Neural cell (in vitro differentiated cells): ENCODE measurements around the gene PIGS. TPM values are rescaled to one million over a fixed set of nuclear protein-coding genes. Genes with fewer than 3 reads are reported as not detected.

Source experiments
- H2AFZ ChIP-seq: fragments of 200-600, 300-800 bp; sonication (generic), shearing (Covaris generic); 2 replicates; pipeline ENCODE4 v1.6.0; 2014; ENCODE audit warnings: low read depth, mild to moderate bottlenecking, antibody characterized with exemption, low read length, moderate library complexity
- H3F3A ChIP-seq: fragments of 200-600 bp; shearing (Covaris generic); 2 replicates; pipeline ENCODE4 v1.6.1; 2016; ENCODE audit warnings: mild to moderate bottlenecking, moderate library complexity, mixed read lengths, antibody characterized with exemption, low read length; ENCODE audit not compliant: insufficient read depth, poor library complexity, severe bottlenecking
- H3K27ac ChIP-seq: fragments of 200-600, 300-800 bp; sonication (generic), shearing (Covaris generic); 2 replicates; pipeline ENCODE4 v1.5.1; 2014; ENCODE audit warnings: mild to moderate bottlenecking, low read length, moderate library complexity
- H3K27me3 ChIP-seq: fragments of 300-800, 200-600 bp; sonication (generic), shearing (Covaris generic); 2 replicates; pipeline ENCODE4 v1.6.0; 2014; ENCODE audit warnings: mild to moderate bottlenecking, low read depth, low read length, moderate library complexity; ENCODE audit not compliant: insufficient read depth
- H3K36me3 ChIP-seq: fragments of 300-800, 200-600 bp; sonication (generic), shearing (Covaris generic); 2 replicates; pipeline ENCODE4 v1.5.1; 2014; ENCODE audit warnings: mild to moderate bottlenecking, antibody characterized with exemption, low read length, moderate library complexity; ENCODE audit not compliant: insufficient read depth
- H3K4me2 ChIP-seq: fragments of 300-800, 200-600 bp; sonication (generic), shearing (Covaris generic); 2 replicates; pipeline ENCODE4 v1.6.0; 2014; ENCODE audit warnings: mild to moderate bottlenecking, low read length
- H3K4me3 ChIP-seq: fragments of 300-800, 200-600 bp; sonication (generic), shearing (Covaris generic); 2 replicates; pipeline ENCODE4 v1.5.1; 2014; ENCODE audit warnings: mild to moderate bottlenecking, low read length, moderate library complexity
- H3K79me2 ChIP-seq: fragments of 200-600 bp; shearing (Covaris generic); replicated peaks from 2 replicates; pipeline ENCODE4 v1.6.0; 2014; ENCODE audit warnings: mild to moderate bottlenecking, low read length, moderate library complexity; ENCODE audit not compliant: insufficient read depth
- H3K9ac ChIP-seq: fragments of 300-800, 200-600 bp; sonication (generic), shearing (Covaris generic); 2 replicates; pipeline ENCODE4 v1.6.1; 2016; ENCODE audit warnings: mild to moderate bottlenecking, low read length, mixed read lengths
- H3K9me2 ChIP-seq: fragments of 200-600 bp; shearing (Covaris generic); 2 replicates; pipeline ENCODE4 v1.6.1; 2016; ENCODE audit warnings: mild to moderate bottlenecking, low read length, mixed read lengths; ENCODE audit not compliant: insufficient read depth
- H3K9me3 ChIP-seq: fragments of 200-600, 300-800 bp; sonication (generic), shearing (Covaris generic); 2 replicates; pipeline ENCODE4 v1.6.1; 2016; ENCODE audit warnings: mild to moderate bottlenecking, mixed run types, low read length, moderate library complexity, mixed read lengths
- H4K20me1 ChIP-seq: fragments of 200-600 bp; shearing (Covaris generic); 2 replicates; pipeline ENCODE4 v1.6.1; 2016; ENCODE audit warnings: mild to moderate bottlenecking, mixed run types; ENCODE audit not compliant: insufficient read depth
- EP300 ChIP-seq: fragments of 450-650 bp; conservative IDR thresholded peaks from 2 replicates; pipeline ENCODE4 v1.6.1; 2014; ENCODE audit warnings: antibody characterized with exemption, mild to moderate bottlenecking, moderate library complexity; ENCODE audit not compliant: poor library complexity, severe bottlenecking
- EZH2 ChIP-seq: fragments of 200-600, 300-800 bp; shearing (Covaris generic), sonication (generic); IDR thresholded peaks from 2 replicates; pipeline ENCODE4 v1.6.1; 2014; ENCODE audit warnings: antibody characterized with exemption, low read length, borderline replicate concordance, mild to moderate bottlenecking; ENCODE audit not compliant: insufficient read depth, poor library complexity, severe bottlenecking
- MXI1 ChIP-seq: fragments of 450-650 bp; conservative IDR thresholded peaks from 2 replicates; pipeline ENCODE4 v1.6.1; 2014; ENCODE audit warnings: antibody characterized with exemption, mild to moderate bottlenecking; ENCODE audit not compliant: poor library complexity, severe bottlenecking
- POLR2AphosphoS5 ChIP-seq: IDR thresholded peaks from 2 replicates; pipeline ENCODE4 v1.6.1; 2012
- RAD21 ChIP-seq: fragments of 450-650 bp; conservative IDR thresholded peaks from 2 replicates; pipeline ENCODE4 v1.6.1; 2014; ENCODE audit warnings: antibody characterized with exemption, mild to moderate bottlenecking, moderate library complexity
- SMC3 ChIP-seq: fragments of 450-650 bp; conservative IDR thresholded peaks from 2 replicates; pipeline ENCODE4 v1.6.1; 2014; ENCODE audit warnings: antibody characterized with exemption, mild to moderate bottlenecking, moderate library complexity; ENCODE audit not compliant: poor library complexity
- TAF1 ChIP-seq: IDR thresholded peaks from 2 replicates; pipeline ENCODE4 v1.6.1; 2012; ENCODE audit warnings: low read depth
- polyA plus RNA-seq: library from polyadenylated mRNA; depleted of rRNA; stranded (reverse); fragments of >200 nt; gene quantifications from 2 replicates; pipeline ENCODE4 v1.2.3, GENCODE V29; 2014
- TF ChIP-seq, protein P1 (sequence below): fragments of 450-650 bp; IDR thresholded peaks from 2 replicates; pipeline ENCODE4 v1.5.1; 2014; ENCODE audit warnings: antibody characterized with exemption, mild to moderate bottlenecking, moderate library complexity; ENCODE audit not compliant: poor library complexity, severe bottlenecking
- TF ChIP-seq, protein P2 (sequence below): IDR thresholded peaks from 2 replicates; pipeline ENCODE4 v1.6.1; 2012; ENCODE audit warnings: borderline replicate concordance

The PIGS gene
- polyA plus RNA-seq, 1 donor from 2014 or later, result 37.6 TPM

DNA sequence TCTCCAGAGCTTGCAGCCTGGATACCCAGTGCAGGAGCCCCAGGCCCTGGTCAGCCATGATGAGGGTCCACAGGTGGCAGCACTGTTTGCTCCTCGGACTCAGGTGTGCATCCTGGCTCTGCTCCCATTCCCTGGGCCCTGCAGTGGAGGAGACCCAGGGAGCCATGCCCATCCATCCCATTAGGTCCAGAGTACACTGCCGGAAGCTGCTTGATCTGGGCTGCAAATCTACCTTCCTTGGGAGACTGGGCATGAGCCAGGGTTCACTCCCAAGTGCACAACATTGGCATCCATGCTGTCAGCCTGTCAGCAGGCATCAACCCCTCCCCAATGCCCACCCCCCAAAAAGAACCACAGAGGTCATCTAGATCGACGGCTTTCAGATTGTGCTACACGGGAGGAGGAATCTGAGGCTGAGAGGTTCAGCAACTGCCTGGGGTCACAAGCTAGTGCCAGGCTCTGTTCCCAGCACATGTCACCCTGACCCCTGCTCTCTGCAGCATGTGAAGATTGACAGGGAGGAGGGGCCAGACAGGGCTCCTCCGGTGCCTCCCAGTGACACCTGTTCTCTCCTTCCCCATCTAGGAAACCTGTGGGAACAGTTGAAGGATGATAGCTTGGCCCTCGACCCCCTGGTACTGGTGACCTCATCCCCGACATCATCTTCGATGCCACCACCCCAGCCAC lies 34.6 kb downstream of the PIGS start:
- Histone ChIP-seq H3K9me3 (no peaks in the 10 kb centered on the region), H3K79me2 (no peaks in the 10 kb centered on the region), H4K20me1 (no peaks in the 10 kb centered on the region), H3K9me2 (no peaks in the 10 kb centered on the region), H3K4me3 (no peak overlapping the region), H3K27ac (no peak overlapping the region), H3K27me3 (no peaks in the 10 kb centered on the region), H3F3A (no peaks in the 10 kb centered on the region), H3K36me3 (no peaks in the 10 kb centered on the region), H2AFZ (no peak overlapping the region), H3K4me2 (no peak overlapping the region), H3K9ac (no peak overlapping the region)
- no peak for TF ChIP-seq POLR2AphosphoS5
- TF ChIP-seq RAD21, result no peak
- TF ChIP-seq, protein P1, sequence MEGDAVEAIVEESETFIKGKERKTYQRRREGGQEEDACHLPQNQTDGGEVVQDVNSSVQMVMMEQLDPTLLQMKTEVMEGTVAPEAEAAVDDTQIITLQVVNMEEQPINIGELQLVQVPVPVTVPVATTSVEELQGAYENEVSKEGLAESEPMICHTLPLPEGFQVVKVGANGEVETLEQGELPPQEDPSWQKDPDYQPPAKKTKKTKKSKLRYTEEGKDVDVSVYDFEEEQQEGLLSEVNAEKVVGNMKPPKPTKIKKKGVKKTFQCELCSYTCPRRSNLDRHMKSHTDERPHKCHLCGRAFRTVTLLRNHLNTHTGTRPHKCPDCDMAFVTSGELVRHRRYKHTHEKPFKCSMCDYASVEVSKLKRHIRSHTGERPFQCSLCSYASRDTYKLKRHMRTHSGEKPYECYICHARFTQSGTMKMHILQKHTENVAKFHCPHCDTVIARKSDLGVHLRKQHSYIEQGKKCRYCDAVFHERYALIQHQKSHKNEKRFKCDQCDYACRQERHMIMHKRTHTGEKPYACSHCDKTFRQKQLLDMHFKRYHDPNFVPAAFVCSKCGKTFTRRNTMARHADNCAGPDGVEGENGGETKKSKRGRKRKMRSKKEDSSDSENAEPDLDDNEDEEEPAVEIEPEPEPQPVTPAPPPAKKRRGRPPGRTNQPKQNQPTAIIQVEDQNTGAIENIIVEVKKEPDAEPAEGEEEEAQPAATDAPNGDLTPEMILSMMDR, result no peak
- TF ChIP-seq MXI1, result no peak
- no peak for TF ChIP-seq EZH2
- TF ChIP-seq, protein P2, sequence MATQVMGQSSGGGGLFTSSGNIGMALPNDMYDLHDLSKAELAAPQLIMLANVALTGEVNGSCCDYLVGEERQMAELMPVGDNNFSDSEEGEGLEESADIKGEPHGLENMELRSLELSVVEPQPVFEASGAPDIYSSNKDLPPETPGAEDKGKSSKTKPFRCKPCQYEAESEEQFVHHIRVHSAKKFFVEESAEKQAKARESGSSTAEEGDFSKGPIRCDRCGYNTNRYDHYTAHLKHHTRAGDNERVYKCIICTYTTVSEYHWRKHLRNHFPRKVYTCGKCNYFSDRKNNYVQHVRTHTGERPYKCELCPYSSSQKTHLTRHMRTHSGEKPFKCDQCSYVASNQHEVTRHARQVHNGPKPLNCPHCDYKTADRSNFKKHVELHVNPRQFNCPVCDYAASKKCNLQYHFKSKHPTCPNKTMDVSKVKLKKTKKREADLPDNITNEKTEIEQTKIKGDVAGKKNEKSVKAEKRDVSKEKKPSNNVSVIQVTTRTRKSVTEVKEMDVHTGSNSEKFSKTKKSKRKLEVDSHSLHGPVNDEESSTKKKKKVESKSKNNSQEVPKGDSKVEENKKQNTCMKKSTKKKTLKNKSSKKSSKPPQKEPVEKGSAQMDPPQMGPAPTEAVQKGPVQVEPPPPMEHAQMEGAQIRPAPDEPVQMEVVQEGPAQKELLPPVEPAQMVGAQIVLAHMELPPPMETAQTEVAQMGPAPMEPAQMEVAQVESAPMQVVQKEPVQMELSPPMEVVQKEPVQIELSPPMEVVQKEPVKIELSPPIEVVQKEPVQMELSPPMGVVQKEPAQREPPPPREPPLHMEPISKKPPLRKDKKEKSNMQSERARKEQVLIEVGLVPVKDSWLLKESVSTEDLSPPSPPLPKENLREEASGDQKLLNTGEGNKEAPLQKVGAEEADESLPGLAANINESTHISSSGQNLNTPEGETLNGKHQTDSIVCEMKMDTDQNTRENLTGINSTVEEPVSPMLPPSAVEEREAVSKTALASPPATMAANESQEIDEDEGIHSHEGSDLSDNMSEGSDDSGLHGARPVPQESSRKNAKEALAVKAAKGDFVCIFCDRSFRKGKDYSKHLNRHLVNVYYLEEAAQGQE, result no peak
- no peak for TF ChIP-seq SMC3
- no peak for TF ChIP-seq EP300
- TF ChIP-seq TAF1, result no peak

DNA sequence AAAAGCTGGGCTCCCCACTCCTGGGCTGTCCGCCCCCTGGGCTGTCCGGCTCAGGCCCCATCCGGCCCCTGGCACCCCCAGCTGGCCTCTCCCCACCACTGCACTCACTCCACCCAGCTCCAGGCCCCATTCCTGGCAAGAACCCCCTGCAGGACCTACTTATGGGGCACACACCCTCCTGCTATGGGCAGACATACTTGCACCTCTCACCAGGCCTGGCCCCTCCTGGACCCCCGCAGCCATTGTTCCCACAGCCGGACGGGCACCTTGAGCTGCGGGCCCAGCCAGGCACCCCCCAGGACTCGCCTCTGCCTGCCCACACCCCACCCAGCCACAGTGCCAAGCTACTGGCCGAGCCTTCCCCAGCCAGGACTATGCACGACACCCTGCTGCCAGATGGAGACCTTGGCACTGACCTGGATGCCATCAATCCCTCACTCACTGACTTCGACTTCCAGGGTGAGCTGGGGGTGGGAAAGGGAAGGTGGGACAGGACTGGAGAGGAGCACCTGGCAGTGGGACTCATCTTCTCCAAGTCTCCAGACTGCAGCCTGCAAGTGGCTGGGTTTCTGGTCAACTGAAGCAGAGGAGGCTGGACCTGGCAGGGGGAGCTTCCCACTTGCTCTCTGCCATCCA lies 36.5 kb downstream of the PIGS start:
- no peaks in the 10 kb centered on the region for H3K9me3 ChIP-seq
- H3K36me3 ChIP-seq, result no peaks in the 10 kb centered on the region
- no peak overlapping the region for H3K4me3 ChIP-seq
- no peak for TF ChIP-seq EP300
- TF ChIP-seq TAF1, result no peak
- no peaks in the 10 kb centered on the region for H4K20me1 ChIP-seq
- H3K27ac ChIP-seq, result no peak overlapping the region
- H2AFZ ChIP-seq, result no peak overlapping the region
- no peak overlapping the region for H3K4me2 ChIP-seq
- H3K79me2 ChIP-seq, result no peaks in the 10 kb centered on the region
- no peaks in the 10 kb centered on the region for H3K27me3 ChIP-seq
- H3K9me2 ChIP-seq, result no peaks in the 10 kb centered on the region
- H3F3A ChIP-seq, result no peaks in the 10 kb centered on the region
- H3K9ac ChIP-seq, result no peak overlapping the region
